Mesodermal cell (in vitro differentiated cells): ENCODE measurements around the gene KLHL29. TPM values are rescaled to one million over a fixed set of nuclear protein-coding genes. Genes with fewer than 3 reads are reported as not detected.
"Not testable (repeated sequence)": the region's sequence is repeated elsewhere in the genome, so short reads cannot be mapped to it uniquely, and the experiment has no call there.

Experiments
- H3K27ac ChIP-seq: 2 replicates; pipeline ENCODE4 v1.7.0; 2013; ENCODE audit warnings: mild to moderate bottlenecking, low read depth, low read length, moderate library complexity; ENCODE audit not compliant: severe bottlenecking
- H3K36me3 ChIP-seq: 2 replicates; pipeline ENCODE4 v1.7.1; 2013; ENCODE audit warnings: mild to moderate bottlenecking, low read length, moderate library complexity; ENCODE audit not compliant: control insufficient read depth, insufficient read depth
- H3K4me1 ChIP-seq: one replicate; pipeline ENCODE4 v1.7.1; 2013; ENCODE audit warnings: mild to moderate bottlenecking, low read length; ENCODE audit not compliant: insufficient read depth, control insufficient read depth, poor library complexity, severe bottlenecking
- H3K4me3 ChIP-seq: 2 replicates; pipeline ENCODE4 v1.7.0; 2013; ENCODE audit warnings: low read length, control low read depth, mild to moderate bottlenecking; ENCODE audit not compliant: insufficient read depth, poor library complexity, severe bottlenecking; ENCODE audit errors: extremely low read depth
- H3K9me3 ChIP-seq: 2 replicates; pipeline ENCODE4 v1.7.1; 2013; ENCODE audit warnings: mild to moderate bottlenecking, low read length, moderate library complexity; ENCODE audit not compliant: control insufficient read depth
- WGBS, 2 experiments: methylation state at CpG; one replicate each; pipeline ENCODE4 v1.1.5; 2013; ENCODE audit warnings: missing lambda C conversion rate in 2 of 2; ENCODE audit not compliant: insufficient coverage in 2 of 2; 5-methylcytosine and 5-hydroxymethylcytosine counted together
- polyA plus RNA-seq, 2 experiments: library from polyadenylated mRNA; stranded (reverse); fragments of 50-300 nt; gene quantifications; one replicate each; pipeline ENCODE4 v1.2.3, GENCODE V29; 2013

The KLHL29 gene
- 7.4 TPM for polyA plus RNA-seq (2013, experiment 1 of 2)
- polyA plus RNA-seq (2013, experiment 2 of 2), result 7.0 TPM

DNA sequence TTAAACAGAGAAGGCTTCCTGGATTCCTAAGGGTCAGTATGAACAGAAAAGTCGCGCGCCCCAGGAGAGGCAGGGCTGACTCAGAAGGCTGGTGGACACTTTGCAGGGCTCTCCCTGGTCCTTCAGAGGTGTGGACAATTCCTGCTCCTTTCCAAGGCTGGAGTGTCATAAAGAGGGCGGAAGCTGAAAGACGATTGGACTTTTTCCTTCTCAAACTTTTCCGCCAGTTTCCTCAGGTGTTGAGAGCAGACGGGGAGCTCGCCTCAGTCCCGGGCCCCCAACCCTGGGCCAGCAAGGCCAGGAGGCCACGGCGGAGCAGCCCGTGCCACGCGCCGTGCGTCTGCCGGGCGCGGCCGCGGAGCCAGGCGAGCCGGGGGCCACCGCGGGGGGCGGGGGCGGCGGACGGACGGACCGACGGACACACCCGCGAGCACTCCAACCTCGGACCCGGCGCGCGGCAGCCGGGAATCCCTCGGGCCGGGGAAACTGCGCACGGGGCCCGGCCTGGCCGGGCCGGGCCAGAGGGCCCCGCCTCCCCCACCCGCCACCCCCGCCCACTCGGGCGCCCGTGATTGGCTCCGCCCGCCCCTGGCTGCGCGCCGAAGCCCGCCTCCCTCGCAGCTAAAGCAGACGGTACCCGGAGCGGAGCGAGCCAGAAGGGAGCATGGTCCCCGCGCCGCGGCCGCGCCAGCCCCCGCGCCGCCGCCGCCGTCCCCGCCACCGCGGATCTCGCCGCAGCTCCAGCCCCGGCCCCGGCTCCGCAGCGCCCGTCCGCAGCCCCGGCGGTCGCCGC is at the start of gene KLHL29:
Gene KLHL29 (plus strand): TSS at position 629 of the 793 bp plus-strand sequence. CDS start 177,018 bp downstream, outside the sequence.
- Histone ChIP-seq H3K36me3 (no peaks in the 10 kb centered on the region), H3K9me3 (no peaks in the 10 kb centered on the region), H3K4me1 (peaks cover 15% of the 10 kb centered on the region), H3K27ac (peak within 1 kb of the TSS; percentile 0), H3K4me3 (peak within 1 kb of the TSS; percentile 53)
- 2 to 5% methylated on average over 52 to 62 of the region's 91 CpGs for WGBS, 2 experiments

- WGBS, 2 experiments, result 83 to 89% methylated on average over 2 of the region's 2 CpGs
- H3K4me3 ChIP-seq, result no peak overlapping the region
- no peaks in the 10 kb centered on the region for H3K4me1 ChIP-seq
- H3K9me3 ChIP-seq, result no peaks in the 10 kb centered on the region
- H3K27ac ChIP-seq, result no peak overlapping the region
- H3K36me3 ChIP-seq, result no peaks in the 10 kb centered on the region
Observed at GRCh38 chr2:23335550-23335949, 49.4 kb upstream of the KLHL29 start.

DNA sequence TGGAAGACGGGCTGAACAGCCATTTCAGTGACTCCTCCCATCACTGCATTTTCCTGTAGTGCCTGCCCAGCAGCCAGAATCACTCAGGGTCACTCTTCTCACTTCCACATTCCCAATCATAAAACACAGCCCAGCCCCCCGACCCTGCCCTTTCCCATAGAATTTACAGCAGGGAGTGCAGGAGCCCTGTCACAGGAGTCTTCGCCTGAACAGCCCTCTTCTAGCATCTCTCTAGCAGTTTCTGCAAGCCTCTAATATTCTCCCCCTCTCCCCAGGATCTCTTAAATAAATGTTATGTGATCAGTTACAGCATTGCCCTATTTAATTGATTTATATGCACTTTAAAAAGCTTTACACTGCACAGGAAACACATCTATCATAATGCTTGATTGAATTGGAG is 42.9 kb upstream of the KLHL29 start:
- Histone ChIP-seq H3K27ac (no peak overlapping the region), H3K4me1 (no peaks in the 10 kb centered on the region), H3K9me3 (no peaks in the 10 kb centered on the region), H3K36me3 (no peaks in the 10 kb centered on the region), H3K4me3 (no peak overlapping the region)
- 77 to 100% methylated on average over 1 to 3 of the region's 3 CpGs for WGBS, 2 experiments

DNA sequence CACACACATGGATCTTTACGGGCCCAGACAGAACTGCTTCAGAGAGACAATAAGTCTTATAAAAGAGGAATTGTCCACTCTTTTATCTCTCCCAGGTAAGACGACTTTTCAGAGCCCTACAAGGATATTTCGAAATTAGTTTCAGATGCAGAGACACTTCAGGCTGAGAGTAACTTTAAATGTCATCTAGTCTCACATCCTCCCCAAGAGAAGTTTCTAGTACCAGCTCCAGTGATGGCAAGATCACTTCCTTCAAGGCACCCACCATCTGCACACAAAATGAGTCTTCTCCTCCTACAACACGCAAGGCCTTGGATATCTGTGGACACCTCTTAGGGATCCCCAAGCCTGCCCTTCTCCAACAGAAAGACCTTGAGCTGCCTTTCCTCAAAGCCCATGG is 39.0 kb upstream of the KLHL29 start:
- Histone ChIP-seq H3K4me1 (peaks cover under 1% of the 10 kb centered on the region), H3K36me3 (no peaks in the 10 kb centered on the region), H3K27ac (no peak overlapping the region), H3K9me3 (no peaks in the 10 kb centered on the region), H3K4me3 (no peak overlapping the region)
- WGBS, 2 experiments, result 81 to 82% methylated on average over 2 to 4 of the region's 4 CpGs

DNA sequence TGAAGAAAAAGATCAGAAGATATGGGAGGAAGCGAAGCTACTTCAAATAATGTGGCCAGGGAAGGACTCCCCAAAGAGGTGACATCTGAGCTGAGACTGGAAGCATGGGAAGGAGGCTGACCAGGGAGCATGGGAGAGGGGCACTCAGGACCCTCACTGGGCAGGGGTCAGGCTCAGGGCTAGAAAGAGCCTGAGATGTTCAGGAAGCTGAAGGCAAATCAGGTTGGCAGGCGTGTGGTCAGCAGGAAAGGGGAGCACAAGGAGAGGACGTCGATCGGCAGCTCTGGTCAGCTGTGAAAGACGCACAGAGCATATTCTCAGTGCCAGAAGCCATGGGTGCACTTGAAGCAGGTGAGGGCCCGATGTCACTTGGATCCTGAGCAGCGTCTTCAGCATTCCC is 38.2 kb upstream of the KLHL29 start:
- Histone ChIP-seq H3K9me3 (no peaks in the 10 kb centered on the region), H3K27ac (no peak overlapping the region), H3K4me1 (peaks cover 7% of the 10 kb centered on the region), H3K4me3 (no peak overlapping the region), H3K36me3 (no peaks in the 10 kb centered on the region)
- WGBS, 2 experiments, result 89 to 90% methylated on average over 7 to 8 of the region's 8 CpGs

DNA sequence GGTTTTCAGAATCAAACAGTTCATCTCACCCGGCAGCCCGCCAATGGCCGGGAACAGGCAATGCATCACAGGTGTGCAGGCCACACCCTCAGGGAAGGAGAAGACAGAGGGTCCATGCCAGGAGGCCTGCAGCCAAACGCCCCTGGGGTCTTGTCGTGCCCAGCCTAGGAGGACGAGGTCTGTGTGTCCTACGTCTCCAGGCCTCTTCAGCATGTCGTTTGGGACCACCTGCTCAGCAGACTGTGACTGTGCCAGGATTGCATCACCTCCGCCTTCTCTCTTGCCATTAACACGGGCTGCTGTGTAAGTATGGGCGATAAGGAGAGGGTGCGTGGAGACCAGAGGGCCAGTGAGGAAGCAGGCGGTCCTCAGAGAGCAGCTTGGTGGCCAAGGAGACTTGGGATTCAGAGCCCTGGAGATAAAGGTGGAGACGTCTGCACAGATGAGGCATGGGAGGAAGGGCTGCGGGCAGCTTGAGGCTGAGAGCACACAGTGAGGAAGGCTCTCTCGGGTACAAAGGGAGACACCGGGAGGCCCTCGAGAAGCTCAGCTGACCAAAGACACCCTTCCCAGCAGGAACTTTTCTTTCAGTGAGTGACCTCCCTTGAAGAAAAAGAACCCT is 37.4 kb upstream of the KLHL29 start:
- Histone ChIP-seq H3K36me3 (no peaks in the 10 kb centered on the region), H3K27ac (no peak overlapping the region), H3K9me3 (no peaks in the 10 kb centered on the region), H3K4me1 (peaks cover 11% of the 10 kb centered on the region), H3K4me3 (no peak overlapping the region)
- WGBS, 2 experiments, result 92 to 96% methylated on average over 15 to 18 of the region's 18 CpGs

GRCh38 chr2:23348093-23348481 is 36.9 kb upstream of the KLHL29 start:
- WGBS, 2 experiments, result 80 to 88% methylated on average over 1 to 5 of the region's 10 CpGs

GRCh38 chr2:23349508-23349907 is 35.5 kb upstream of the KLHL29 start:
- no peaks in the 10 kb centered on the region for H3K9me3 ChIP-seq
- 91 to 100% methylated on average over 1 to 4 of the region's 7 CpGs for WGBS, 2 experiments
- no peaks in the 10 kb centered on the region for H3K36me3 ChIP-seq
- no peak overlapping the region for H3K27ac ChIP-seq
- H3K4me3 ChIP-seq, result no peak overlapping the region
- peaks cover 11% of the 10 kb centered on the region for H3K4me1 ChIP-seq

More at GRCh38 chr2:23348093-23348481, 36.9 kb upstream of the KLHL29 start:
- not testable (repeated sequence) for H3K36me3 ChIP-seq, H3K9me3 ChIP-seq, H3K4me3 ChIP-seq, H3K27ac ChIP-seq
- peaks cover 11% of the 10 kb centered on the region for H3K4me1 ChIP-seq

GRCh38 chr2:23350041-23350791 is 34.8 kb upstream of the KLHL29 start:
- Histone ChIP-seq H3K4me3 (no peak overlapping the region), H3K4me1 (peaks cover 11% of the 10 kb centered on the region), H3K36me3 (no peaks in the 10 kb centered on the region), H3K9me3 (no peaks in the 10 kb centered on the region), H3K27ac (no peak overlapping the region)
- 92 to 97% methylated on average over 15 to 16 of the region's 16 CpGs for WGBS, 2 experiments

DNA sequence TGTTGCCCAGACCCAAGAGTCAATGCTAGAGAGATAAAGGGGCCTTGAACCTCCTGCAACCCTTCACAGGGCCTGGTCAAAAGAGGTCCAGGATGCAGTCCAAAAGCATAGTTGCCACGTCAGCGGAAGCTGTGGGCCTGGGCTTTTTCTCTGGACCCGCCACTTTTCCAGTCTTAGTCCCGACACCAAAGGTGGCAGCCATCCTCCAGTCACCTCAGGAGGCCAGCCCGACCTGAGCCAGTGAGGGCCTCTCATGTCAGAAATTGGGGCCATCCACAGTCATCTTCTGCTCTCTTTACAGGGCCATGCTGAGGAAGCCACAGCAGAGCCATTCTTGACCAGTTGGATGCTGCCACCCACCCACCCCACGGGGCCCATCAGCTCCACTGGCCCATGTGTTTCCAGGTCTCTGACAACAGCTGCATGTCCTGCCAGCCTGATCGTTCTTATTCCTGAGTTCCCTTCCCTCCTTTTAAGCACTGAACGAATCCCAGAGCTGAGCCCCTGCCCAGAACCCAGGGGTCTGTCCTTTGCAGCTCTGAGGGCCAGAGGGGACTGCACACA is 34.1 kb upstream of the KLHL29 start:
- WGBS, 2 experiments, result 97 to 100% methylated on average over 6 to 8 of the region's 8 CpGs
- no peaks in the 10 kb centered on the region for H3K36me3 ChIP-seq
- peak overlapping the region; percentile 80 for H3K27ac ChIP-seq
- H3K4me3 ChIP-seq, result no peak overlapping the region
- H3K9me3 ChIP-seq, result no peaks in the 10 kb centered on the region
- H3K4me1 ChIP-seq, result peaks cover 11% of the 10 kb centered on the region
